Esophagus muscularis mucosa (tissue), 3 donors: ENCODE results near the gene CDH20.

Source experiments
- CTCF ChIP-seq, 3 experiments: fragments of 200-600 bp in 2 of 3; fragments of 450-650 bp in 1 of 3; sonication (generic) in 2 of 3; IDR thresholded peaks; one replicate each; pipeline ENCODE4 v1.5.1; 2017 to 2019; ENCODE audit warnings: antibody characterized with exemption in 3 of 3, mild to moderate bottlenecking in 2 of 3, moderate library complexity in 1 of 3
- POLR2A ChIP-seq: fragments of 450-650 bp; IDR thresholded peaks from one replicate; pipeline ENCODE4 v1.6.1; 2017; ENCODE audit warnings: antibody characterized with exemption, moderate library complexity, mild to moderate bottlenecking, low read depth
- POLR2AphosphoS5 ChIP-seq, 2 donors: sonication (generic); formaldehyde crosslinking; IDR thresholded peaks; one replicate each; pipeline ENCODE4 v1.6.1; 2017; ENCODE audit warnings: antibody characterized with exemption in 2 of 2

- TF ChIP-seq CTCF (IDR thresholded peaks at IDR 0.05) = no peak
- no peak for TF ChIP-seq POLR2A
- no peak for TF ChIP-seq POLR2AphosphoS5 (IDR thresholded peaks at IDR 0.05)
Observed at GRCh38 chr18:61340148-61340547, 6.9 kb downstream of the CDH20 start.
